Breast epithelium (tissue), 3 donors: ENCODE measurements around the gene SCD5.

Source experiments
- POLR2A ChIP-seq: fragments of 450-650 bp; IDR thresholded peaks from one replicate; pipeline ENCODE4 v1.6.1; 2016; ENCODE audit warnings: antibody characterized with exemption, mild to moderate bottlenecking, moderate library complexity
- POLR2AphosphoS5 ChIP-seq, 3 donors: sonication (generic); formaldehyde crosslinking; IDR thresholded peaks; one replicate each; pipeline ENCODE4 v1.6.1; 2017; ENCODE audit warnings: antibody characterized with exemption in 3 of 3
- TF ChIP-seq, protein P1 (sequence below), 3 donors: fragments of 450-650 bp; IDR thresholded peaks; one replicate each; pipeline ENCODE4 v1.5.1; 2016 to 2017; ENCODE audit warnings: antibody characterized with exemption in 3 of 3, mild to moderate bottlenecking in 3 of 3, moderate library complexity in 3 of 3

DNA sequence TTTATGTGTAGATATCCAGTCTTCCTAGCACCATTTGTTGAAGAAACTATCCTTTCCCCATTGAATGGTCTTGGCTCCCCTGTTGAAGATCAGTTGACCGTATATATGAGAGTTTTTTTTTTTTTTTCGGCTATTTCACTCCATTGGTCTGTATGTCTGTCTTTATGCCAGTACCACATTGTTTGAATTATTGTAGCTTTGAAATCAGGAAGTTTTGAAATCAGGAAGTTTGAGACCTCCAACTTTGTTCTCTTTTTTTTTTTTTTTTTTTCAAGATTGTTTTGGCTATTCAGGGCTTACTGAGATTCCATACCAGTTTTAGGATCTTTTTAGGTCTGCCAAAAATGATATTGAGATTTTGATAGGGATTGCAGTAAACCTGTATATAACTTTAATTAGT lies 4.3 kb upstream of the SCD5 start:
- TF ChIP-seq POLR2A (no peak), POLR2AphosphoS5 (IDR thresholded peaks at IDR 0.05) (no peak)
- TF ChIP-seq, protein P1, sequence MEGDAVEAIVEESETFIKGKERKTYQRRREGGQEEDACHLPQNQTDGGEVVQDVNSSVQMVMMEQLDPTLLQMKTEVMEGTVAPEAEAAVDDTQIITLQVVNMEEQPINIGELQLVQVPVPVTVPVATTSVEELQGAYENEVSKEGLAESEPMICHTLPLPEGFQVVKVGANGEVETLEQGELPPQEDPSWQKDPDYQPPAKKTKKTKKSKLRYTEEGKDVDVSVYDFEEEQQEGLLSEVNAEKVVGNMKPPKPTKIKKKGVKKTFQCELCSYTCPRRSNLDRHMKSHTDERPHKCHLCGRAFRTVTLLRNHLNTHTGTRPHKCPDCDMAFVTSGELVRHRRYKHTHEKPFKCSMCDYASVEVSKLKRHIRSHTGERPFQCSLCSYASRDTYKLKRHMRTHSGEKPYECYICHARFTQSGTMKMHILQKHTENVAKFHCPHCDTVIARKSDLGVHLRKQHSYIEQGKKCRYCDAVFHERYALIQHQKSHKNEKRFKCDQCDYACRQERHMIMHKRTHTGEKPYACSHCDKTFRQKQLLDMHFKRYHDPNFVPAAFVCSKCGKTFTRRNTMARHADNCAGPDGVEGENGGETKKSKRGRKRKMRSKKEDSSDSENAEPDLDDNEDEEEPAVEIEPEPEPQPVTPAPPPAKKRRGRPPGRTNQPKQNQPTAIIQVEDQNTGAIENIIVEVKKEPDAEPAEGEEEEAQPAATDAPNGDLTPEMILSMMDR (IDR thresholded peaks at IDR 0.05), result no peak
